DMS79 treated with DMSO at 0.1 percent for 48 hours (cell line): Measurements from ENCODE around the gene RPS19.
A peak's percentile ranks its signal among the peaks of the same experiment; 100 is the strongest.

ENCODE experiments used
- DNase-seq: peaks from one replicate; lab custom pipeline; 2025; lab: John Stamatoyannopoulos, UW

The RPS19 gene

GRCh38 chr19:41859618-41860418, at the start of gene RPS19:
Gene RPS19, plus strand, starts transcription at chr19:41860255. Its CDS starts 520 bp downstream, at chr19:41860775.
- peak; percentile 98 for DNase-seq

GRCh38 chr19:41810301-41810700, 49.8 kb upstream of the RPS19 start:
- DNase-seq: no peak

- DNase-seq: no peak
Observed at GRCh38 chr19:41811036-41811435, 49.0 kb upstream of the RPS19 start.

- DNase-seq: no peak
Observed at GRCh38 chr19:41811981-41812380, 48.1 kb upstream of the RPS19 start.

- DNase-seq: no peak
Observed at GRCh38 chr19:41813911-41814310, 46.1 kb upstream of the RPS19 start.

- no peak for DNase-seq
Observed at GRCh38 chr19:41815301-41815700, 44.8 kb upstream of the RPS19 start.

GRCh38 chr19:41816761-41817160, 43.3 kb upstream of the RPS19 start:
- DNase-seq: peak; percentile 9

GRCh38 chr19:41821003-41821735, 38.9 kb upstream of the RPS19 start:
- peak; percentile 87 for DNase-seq

- no peak for DNase-seq
Observed at GRCh38 chr19:41837981-41838708, 21.9 kb upstream of the RPS19 start.

- no peak for DNase-seq
Observed at GRCh38 chr19:41839211-41839610, 20.8 kb upstream of the RPS19 start.

- DNase-seq: no peak
Observed at GRCh38 chr19:41843371-41843770, 16.7 kb upstream of the RPS19 start.

GRCh38 chr19:41844601-41845000, 15.5 kb upstream of the RPS19 start, which contains the start of gene LYPD4:
Gene LYPD4, minus strand, starts transcription at chr19:41844683. Its CDS starts 5,398 bp downstream, at chr19:41839285.
- no peak for DNase-seq

- no peak for DNase-seq
Observed at GRCh38 chr19:41845001-41845050, 15.2 kb upstream of the RPS19 start, which contains the start of gene DMRTC2. Gene DMRTC2, plus strand, starts transcription at chr19:41845042. Its CDS starts 2,387 bp downstream, at chr19:41847429.

GRCh38 chr19:41845051-41845590, 14.9 kb upstream of the RPS19 start:
- no peak for DNase-seq

GRCh38 chr19:41847351-41848105, 12.5 kb upstream of the RPS19 start:
- DNase-seq: no peak

GRCh38 chr19:41848666-41849065, 11.4 kb upstream of the RPS19 start:
- no peak for DNase-seq

GRCh38 chr19:41849067-41849466, 11.0 kb upstream of the RPS19 start:
- DNase-seq: no peak

- no peak for DNase-seq
Observed at GRCh38 chr19:41850381-41850780, 9.7 kb upstream of the RPS19 start.

GRCh38 chr19:41851456-41851855, 8.6 kb upstream of the RPS19 start:
- no peak for DNase-seq

GRCh38 chr19:41853344-41853743, 6.7 kb upstream of the RPS19 start:
- DNase-seq: no peak

GRCh38 chr19:41853768-41854167, 6.3 kb upstream of the RPS19 start:
- no peak for DNase-seq

GRCh38 chr19:41859213-41859617, 840 bp upstream of the RPS19 start:
- DNase-seq: no peak
